Kidney capillary endothelial cell (primary cell): Measurements from ENCODE around the gene SHOX.
"Not testable (repeated sequence)": the region's sequence is repeated elsewhere in the genome, so short reads cannot be mapped to it uniquely, and the experiment has no call there.

Experiments
- DNase-seq: peaks from one replicate; pipeline ENCODE4 v3.0.0-alpha.2; 2018; ENCODE audit warnings: low spot score

The SHOX gene

DNA sequence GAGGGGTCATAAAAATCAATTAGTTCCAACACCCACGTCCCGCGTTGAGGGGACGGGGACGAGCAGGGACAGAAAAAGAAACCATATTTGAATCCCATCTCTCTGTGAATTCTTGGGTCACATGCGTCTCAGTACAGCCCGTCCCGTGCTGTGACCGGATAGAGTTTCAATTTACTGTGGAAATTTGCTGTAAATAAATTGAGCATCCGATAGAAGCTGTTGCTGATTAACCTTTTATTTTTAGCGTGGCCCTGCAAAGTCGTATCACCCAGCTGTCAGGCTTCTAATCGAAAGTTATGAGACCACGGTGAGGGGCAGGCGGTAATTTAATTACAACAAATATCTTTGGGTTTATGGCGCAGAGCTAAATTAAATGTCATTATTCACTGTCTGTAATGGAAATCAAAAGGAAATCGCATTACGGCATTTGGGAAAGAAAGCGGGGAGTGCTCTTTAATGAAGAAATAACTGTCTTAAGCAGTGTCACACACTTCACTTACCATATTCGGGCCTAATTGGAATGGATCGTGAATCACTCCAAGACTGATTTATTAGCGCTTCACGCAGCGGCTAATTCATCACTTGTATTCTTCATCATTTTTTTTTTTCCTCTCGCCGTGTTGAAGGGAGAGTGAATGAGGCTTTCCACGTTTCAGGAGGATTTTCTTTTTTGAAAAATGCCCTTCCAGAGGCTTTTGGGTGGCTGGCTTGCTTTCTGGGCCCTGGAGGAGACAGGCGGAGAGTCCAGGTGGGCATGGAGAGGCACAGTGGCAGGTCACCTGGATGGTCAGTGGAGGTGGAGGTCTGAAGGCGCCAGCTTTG, 7.3 kb downstream of the SHOX start:
- no peak for DNase-seq

DNA sequence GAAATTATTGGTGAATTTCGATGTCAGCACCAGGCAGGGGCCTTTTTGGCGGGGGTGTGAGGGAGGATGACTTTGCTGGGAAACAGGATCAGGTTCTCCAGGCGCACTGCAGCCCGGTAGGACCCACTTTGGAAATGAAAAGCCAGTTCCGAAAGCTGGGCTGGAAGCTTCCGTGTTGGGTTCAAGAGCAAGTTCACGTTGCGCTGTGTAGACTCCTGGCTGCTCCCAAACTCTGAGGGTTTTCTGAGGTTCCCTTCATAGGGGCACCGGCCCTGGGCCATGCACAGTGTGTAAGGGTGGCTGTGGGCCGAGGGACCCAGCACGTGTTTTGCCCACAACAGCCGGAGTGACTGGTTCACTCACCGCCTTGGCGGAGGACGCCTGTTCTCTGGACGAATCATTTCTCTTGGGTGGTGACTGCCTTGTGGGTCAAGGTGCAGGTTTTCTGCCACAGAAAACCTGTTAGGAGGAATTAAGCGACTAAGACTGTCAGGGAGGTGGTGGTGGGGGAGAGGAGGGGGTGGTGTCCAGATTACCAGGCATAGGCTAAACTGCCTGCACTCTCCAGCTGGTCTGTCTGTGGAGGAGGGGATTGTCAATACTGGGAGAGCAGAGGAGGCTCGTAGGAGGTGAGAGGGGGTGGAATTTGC, 8.0 kb downstream of the SHOX start:
- no peak for DNase-seq

DNA sequence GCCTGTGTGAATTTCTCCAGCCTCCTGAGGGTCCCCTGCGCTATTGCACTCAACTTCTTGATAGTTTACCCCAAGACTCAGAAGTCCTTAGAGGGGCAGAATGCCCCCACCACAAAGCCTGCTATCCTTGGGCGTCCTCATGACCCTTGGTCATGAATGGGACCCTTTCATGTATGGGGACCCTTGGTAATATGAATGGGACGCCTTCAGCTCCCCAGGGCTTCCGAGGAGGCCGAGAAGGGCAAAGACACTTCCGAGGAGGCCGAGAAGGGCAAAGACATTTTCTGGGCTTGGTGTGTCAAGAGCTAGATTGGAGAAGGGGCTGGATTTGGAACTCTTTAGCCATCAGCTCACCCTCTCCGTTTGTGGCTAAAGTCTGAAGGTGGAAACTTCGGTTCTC, 8.6 kb downstream of the SHOX start:
- DNase-seq, result no peak

DNA sequence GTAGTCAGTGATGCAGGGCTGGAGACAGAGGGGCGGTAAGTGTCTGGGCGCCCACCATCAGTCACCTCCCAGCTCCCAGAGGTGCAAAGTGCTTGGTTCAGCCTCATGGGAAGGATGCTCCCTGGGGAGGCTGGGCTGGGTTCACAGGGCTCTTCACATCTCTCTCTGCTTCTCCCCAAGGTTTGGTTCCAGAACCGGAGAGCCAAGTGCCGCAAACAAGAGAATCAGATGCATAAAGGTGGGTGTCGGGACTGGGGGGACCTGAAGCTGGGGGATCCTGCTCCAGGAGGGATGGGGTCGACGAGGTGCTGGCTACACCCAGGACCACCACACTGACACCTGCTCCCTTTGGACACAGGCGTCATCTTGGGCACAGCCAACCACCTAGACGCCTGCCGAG, 10.1 kb downstream of the SHOX start:
- DNase-seq, result no peak

DNA sequence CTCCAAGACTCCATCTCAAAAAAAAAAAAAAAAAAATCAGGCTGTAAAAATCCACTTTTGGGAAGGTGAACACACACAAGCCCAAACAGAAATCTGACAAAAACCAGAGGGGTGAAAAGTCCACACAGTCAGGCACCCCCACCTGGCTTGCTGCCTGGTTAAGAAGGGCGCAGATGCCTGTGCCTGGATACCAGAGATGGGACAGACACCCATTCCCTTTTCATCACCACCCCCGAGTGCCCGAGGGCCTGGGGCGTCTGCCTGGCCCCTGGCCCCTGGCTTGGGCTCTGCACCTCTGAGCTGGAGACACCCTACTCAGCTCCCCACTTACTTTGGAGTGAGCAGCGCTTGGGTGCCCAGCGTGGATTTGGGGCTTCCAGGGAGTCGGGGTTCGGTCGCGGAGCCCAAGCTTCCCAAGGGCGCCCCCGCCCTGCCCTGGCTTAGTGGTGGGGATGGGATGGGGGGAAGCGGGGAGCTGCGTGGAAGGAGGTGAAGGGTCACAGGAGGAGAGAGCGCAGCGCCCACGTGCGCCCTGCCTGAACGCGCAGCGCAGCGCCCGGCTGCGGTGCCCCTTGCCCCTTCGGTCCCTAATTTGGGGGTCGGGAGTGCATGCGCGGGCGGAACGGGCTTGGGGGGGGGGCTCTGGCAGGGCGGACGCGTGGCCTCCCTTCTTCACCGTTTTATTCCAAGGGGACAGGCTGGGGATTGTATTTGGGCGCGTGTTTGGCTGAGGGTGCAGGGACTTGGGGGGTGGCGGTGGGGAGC, 11.3 kb downstream of the SHOX start:
- no peak for DNase-seq

DNA sequence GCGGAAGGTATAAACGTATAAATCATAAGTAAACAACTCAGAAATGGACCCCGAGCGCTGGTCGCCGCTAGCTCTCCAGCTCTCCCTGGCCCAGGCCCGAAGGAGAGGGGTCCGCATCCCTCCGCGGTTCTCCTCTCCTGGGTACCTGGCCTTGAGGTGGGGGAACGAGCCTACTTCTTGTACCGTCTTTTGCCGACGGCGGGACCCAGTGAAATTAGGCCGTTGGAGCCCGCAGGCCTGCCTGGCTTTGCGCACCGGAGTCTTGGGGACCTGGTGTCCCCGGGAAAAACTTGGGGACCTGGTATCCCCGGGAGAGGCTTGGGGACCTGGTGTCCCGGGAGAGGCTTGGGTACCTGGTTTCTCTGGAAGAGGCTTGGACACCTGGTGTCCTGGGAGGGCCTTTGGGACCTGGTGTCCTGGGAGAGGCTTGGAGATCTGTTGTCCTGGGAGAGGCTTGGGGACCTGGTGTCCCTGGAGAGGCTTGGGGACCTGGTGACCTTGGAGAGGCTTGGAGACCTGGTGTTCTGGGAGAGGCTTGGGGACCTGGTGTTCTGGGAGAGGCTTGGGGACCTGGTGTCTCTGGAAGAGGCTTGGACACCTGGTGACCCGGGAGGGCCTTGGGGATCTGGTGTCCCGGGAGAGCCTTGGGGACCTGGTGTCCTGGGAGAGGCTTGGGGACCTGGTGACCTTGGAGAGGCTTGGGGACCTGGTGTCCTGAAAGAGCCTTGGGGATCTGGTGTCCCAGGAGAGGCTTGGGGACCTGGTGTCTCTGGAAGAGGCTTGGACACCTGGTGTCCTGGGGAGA, 12.0 kb downstream of the SHOX start:
- no peak for DNase-seq

DNA sequence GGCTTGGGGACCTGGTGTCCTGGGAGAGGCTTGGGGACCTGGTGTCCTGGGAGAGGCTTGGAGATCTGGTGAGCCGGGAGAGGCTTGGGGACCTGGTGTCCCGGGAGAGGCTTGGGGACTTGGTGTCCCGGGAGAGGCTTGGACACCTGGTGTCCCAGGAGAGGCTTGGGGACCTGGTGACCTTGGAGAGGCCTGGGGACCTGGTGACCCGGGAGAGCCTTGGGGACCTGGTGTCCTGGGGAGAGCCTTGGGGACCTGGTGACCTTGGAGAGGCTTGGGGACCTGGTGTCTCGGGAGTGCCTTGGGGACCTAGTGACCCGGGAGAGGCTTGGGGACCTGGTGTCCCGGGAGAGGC, 12.6 kb downstream of the SHOX start:
- DNase-seq, result no peak

DNA sequence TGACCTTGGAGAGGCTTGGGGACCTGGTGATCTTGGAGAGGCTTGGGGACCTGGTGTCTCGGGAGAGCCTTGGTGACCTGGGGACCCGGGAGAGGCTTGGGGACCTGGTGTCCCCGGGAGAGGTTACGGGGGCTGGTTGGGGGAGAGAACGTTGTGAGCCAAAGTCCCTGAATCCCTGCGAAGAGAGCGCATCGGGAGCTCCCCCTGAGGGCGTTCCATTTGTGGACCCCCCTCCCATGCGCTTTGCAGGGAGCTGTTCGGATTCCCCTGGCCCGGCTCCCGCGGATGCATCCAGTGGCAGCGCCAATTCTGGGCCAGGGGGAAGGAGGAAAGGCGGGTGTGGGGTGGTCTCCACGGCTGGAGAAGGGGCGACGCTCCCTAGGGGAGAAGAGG, 13.3 kb downstream of the SHOX start:
- no peak for DNase-seq

DNA sequence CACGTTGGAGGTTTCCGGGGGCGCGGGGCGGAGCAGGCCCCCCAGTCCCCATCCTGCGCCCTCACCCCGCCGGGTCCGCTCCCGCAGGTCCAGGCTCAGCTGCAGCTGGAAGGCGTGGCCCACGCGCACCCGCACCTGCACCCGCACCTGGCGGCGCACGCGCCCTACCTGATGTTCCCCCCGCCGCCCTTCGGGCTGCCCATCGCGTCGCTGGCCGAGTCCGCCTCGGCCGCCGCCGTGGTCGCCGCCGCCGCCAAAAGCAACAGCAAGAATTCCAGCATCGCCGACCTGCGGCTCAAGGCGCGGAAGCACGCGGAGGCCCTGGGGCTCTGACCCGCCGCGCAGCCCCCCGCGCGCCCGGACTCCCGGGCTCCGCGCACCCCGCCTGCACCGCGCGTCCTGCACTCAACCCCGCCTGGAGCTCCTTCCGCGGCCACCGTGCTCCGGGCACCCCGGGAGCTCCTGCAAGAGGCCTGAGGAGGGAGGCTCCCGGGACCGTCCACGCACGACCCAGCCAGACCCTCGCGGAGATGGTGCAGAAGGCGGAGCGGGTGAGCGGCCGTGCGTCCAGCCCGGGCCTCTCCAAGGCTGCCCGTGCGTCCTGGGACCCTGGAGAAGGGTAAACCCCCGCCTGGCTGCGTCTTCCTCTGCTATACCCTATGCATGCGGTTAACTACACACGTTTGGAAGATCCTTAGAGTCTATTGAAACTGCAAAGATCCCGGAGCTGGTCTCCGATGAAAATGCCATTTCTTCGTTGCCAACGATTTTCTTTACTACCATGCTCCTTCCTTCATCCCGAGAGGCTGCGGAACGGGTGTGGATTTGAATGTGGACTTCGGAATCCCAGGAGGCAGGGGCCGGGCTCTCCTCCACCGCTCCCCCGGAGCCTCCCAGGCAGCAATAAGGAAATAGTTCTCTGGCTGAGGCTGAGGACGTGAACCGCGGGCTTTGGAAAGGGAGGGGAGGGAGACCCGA, 14.0 kb downstream of the SHOX start:
- DNase-seq, result no peak

DNA sequence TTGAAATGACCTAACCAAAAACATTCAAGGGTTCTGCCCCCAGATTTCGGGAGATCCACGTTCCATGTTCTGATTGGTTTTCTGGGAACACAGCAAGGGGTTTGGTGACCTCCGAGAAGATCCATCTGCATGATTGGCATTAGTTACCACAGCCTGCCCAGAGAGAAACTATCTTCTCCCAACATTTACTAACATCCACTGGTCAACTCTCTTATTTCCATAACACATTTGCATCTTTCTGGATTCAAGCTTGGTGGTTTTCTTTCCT, 15.6 kb downstream of the SHOX start:
- no peak for DNase-seq

DNA sequence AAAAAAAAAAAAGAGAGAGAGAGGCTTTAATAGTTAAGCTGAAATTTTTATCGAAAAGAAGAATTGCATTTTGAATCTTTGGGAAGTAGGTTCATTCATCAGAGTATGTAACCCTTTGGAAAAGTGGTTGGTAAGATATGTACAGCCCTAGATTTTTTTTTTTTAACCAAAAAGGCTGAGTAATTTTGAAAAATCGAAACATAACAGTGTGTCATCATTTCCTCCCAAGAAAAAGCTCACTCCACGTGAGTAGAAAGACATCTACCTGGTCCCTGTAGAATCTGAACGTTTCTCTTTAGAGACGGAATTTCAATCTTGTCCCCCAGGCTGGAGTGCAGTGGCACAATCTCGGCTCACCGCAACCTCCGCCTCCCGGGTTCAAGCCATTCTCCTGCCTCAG, 16.2 kb downstream of the SHOX start:
- no peak for DNase-seq

DNA sequence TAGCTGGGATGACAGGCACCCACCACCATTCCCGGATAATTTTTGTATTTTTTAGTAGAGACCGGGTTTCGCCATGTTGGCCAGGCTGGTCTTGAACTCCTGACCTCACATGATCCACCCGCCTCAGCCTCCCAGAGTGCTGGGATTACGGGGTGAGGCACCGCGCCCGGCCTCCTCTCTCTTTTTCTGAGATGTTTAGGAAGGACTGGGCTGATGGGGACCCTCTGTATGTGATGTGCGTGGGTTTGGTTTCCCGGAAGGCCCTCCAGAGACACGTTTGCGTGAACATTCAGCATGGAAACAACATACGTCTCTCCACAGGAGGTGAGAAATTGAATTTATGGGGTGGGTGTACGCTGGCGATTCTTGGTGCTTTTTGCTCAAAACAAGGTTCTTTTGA, 18.6 kb downstream of the SHOX start:
- DNase-seq, result no peak

DNA sequence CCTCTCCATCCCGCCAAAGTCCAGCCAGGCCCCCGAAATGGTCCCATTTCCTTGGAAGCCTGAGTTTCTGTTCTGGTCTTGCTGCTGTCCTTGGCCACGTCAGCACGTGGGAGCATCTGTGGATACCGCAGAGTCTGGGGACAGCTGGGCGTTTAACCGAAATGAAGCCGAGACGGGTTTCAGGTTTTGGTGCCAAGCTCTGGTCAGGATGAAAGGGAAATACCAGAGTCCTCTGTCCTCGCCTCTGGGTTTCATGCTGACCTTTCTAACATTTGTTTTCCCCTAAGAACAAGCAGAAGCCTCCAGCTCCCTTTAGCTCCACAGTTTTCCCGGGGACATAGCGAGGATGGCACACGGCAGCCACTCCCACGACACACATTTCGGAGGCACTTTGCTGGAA, 19.7 kb downstream of the SHOX start:
- DNase-seq, result no peak

DNA sequence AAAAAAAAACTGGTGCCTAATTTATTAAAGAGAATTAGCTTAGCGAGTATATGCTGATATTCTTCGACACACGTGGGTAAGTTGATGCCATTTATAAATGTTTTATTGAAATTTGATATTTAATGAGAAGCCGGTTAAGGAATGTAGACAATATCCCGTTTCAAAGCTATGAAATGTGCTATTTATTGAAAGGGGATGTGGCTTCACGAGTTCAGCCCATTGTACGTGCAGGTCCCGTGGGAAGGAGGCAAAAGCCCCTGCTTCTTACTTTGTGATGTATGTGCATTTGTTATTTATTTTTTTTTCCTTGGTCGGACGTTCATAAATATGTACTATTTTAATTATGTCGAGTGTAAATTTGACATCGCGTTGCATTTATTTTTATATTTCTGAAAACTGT, 20.2 kb downstream of the SHOX start:
- DNase-seq, result no peak

DNA sequence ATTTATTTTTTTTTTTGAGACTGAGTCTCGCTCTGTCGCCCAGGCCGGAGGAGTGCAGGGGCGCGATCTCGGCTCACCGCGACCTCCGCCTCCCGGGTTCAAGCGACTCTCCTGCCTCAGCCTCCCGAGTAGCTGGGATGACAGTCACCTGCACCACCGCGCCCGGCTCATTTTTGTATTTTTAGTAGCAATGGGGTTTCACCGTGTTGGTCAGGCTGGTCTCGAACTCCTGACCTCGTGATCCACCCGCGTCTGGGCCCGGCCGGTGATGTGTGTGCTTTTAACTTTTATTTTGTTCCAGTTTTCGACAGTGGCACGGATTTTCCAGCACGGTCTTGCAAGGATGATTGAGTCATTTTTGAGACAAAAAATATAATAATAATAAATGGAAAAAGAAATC, 21.3 kb downstream of the SHOX start:
- DNase-seq, result not testable (repeated sequence)

DNA sequence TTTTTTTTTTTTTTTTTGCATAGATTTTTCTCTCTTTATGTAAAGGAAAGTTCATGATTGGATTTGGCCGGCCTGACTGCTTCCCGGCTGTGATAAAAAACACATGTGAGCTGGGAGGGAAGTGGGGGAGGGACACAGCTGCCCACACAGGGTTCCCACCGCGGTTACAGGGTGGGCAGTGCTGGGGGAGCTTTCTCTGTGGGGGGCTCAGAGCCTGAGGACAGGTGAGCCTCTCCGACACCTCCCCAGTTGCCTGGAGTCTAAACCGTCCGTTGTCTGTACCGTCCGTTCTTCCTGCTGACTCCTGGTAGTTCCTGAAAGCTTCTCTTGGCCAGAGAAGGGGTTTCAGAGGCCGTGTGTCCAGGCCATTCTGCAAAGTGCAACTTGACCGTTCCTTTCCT, 21.8 kb downstream of the SHOX start:
- DNase-seq, result no peak

DNA sequence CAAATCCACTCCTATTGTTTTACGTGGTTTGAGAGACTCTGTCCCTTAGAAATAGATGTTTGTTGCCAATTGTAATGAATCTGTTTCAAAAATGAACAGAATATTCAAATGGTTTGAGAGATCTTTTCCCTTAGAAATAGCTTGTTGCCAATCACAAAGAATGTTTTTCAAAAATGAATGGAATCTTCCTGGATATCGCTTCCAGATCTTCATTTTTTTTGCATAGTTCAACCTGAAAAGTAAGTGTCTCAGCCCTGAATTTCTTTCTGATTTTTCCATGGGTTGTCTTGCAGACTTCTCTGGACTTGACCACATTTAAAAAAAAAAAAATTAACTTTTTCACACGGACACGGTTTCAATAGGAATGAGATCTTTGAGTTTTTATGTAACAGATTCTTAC, 22.7 kb downstream of the SHOX start:
- no peak for DNase-seq

DNA sequence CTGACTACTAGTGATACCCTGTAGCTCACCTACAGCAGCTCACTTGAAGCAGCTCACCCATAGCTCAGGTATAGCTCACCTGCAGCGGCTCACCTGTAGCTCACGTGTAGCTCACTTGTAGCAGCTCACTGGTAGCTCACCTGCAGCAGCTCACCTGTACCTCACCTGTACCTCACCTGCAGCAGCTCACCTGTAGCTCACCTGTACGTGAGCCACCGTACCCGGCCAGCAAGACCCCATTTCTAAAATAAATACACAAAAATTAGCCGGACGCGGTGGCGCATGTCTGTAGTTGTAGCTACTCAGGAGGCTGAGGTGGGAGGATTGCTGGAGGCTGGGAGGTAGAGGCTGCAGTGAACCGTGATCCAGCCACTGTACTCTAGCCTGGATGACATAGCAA, 30.6 kb downstream of the SHOX start:
- DNase-seq, result no peak

DNA sequence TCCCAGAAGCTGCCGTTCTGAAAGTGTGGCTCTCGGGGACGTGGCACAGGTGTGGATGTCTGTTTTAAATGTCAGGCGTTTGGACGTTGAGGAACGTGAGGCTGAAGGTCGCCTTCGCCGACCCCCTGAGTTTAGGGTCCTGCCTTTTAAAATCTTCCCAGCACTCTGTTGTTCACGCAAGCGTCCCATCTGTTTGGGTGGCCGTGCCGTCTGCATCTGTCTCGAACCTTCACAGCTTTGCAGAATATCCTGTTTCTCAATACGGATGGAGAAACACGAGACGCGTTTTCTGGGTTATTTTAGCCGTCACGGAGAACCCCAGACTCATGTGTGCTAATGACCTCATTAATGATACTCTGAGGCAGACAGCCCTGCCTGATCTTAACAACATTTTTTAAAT, 31.5 kb downstream of the SHOX start:
- DNase-seq, result no peak

DNA sequence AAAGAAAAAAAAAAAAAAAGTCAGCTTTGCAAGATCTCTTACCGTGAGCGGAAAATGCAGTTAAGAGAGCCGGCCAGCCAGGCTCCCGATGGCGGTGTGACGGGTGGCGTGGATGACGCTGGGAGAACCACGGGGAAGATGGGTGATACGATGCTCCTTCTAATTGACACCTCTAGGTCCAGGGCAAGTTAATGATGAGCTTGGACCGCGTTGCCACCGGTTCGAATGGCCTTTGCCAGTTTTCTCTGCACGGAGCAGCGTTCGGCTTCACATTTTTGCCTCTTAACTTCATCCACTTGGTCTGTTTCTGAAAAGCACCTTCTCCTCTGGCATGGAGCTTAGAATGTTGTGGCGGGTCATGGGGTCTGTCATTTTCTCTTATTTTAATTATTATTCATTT, 33.2 kb downstream of the SHOX start:
- DNase-seq, result no peak
